Skeletal muscle tissue (tissue), 4 donors: Measurements from ENCODE around the gene CD300H. TPM values are rescaled to one million over a fixed set of nuclear protein-coding genes. Genes with fewer than 3 reads are reported as not detected.
A peak's percentile ranks its signal among the peaks of the same experiment; 100 is the strongest.
"Not testable (repeated sequence)": the region's sequence is repeated elsewhere in the genome, so short reads cannot be mapped to it uniquely, and the experiment has no call there.

ENCODE experiments used
- H3K27ac ChIP-seq: one replicate; pipeline ENCODE4 v1.7.0; 2013; ENCODE audit warnings: mild to moderate bottlenecking, low read depth, low read length, inconsistent platforms
- H3K27me3 ChIP-seq, 3 donors: one replicate each; pipeline ENCODE4 v1.7.0; 2013; ENCODE audit warnings: low read length in 3 of 3; ENCODE audit not compliant: control insufficient read depth in 3 of 3, insufficient read depth in 3 of 3
- H3K36me3 ChIP-seq, 3 donors: one replicate each; pipeline ENCODE4 v1.7.0; 2013; ENCODE audit warnings: low read length in 3 of 3; ENCODE audit not compliant: control insufficient read depth in 3 of 3, insufficient read depth in 3 of 3
- H3K4me1 ChIP-seq, 3 donors: one replicate each; pipeline ENCODE4 v1.7.0; 2013; ENCODE audit warnings: low read length in 3 of 3, mild to moderate bottlenecking in 3 of 3; ENCODE audit not compliant: control insufficient read depth in 3 of 3, insufficient read depth in 3 of 3
- H3K4me3 ChIP-seq, 3 donors: one replicate each; pipeline ENCODE4 v1.7.0; 2013; ENCODE audit warnings: low read length in 3 of 3
- H3K9ac ChIP-seq, 3 donors: one replicate each; pipeline ENCODE4 v1.7.0; 2013; ENCODE audit warnings: low read length in 3 of 3, mild to moderate bottlenecking in 3 of 3, moderate library complexity in 2 of 3, low read depth in 1 of 3
- H3K9me3 ChIP-seq, 3 donors: one replicate each; pipeline ENCODE4 v1.7.0; 2013; ENCODE audit warnings: low read length in 3 of 3; ENCODE audit not compliant: control insufficient read depth in 3 of 3
- total RNA-seq: library from RNA; depleted of rRNA; stranded (reverse); fragments of >200 nt; gene quantifications from one replicate; pipeline ENCODE4 v1.2.3, GENCODE V29; 2014
- donor health status: Osteomylitis.

Gene CD300H
- total RNA-seq, 1 donor from 2014 or later = not detected

DNA sequence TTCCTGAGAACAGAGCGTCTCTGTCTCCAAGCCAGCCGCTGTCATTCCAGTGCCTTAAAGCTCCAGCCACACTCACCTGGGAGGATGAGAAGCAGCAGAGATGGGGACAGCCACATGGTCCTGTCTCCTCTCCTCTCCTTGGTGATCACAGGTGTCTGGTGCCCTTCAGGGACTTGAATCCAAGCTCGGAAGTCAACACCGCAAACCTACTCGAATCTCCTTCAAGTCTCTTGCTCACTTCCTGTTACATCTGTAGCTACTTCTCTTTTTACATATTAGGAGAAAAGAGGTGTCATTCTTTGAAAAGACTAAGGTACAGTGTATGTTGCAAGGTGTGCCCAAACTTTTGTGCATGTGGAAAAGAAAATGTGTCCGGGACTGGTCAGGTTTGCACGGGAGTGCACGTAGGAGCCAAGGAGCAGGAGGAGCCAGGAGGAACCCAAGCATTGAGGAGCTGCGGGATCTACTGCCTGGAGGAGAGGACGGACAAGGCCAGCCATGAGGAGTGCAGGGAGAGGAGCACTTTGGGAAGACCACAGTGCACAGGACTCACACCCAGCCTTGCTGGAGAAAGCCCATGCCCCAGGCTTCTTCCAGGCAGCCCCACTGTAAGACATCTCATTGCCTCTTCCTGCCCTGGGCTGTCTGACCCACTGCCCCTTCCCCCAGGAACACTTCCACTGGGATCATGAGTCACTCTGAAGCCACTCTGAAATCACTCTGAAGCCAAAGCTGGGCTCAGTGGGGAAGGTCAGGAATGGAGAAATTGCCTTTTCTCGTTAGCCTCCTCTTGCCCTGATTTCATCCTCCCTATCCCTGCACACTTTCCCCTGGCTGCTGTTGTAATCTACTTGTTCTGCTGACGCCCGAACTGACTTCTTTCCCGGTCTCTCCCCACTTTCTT is 25.0 kb upstream of the CD300H start, which contains the start of gene CD300LD:
TSS of gene CD300LD (minus strand) at position 197 of the 904 bp plus-strand sequence. CDS start at position 116, 81 bp downstream.
- H3K27ac ChIP-seq = no peak within 1 kb of the TSS
- peaks cover 0 to 7% (median 6%) of the 10 kb centered on the region in 3 donors for H3K27me3 ChIP-seq
- H3K36me3 ChIP-seq = no peaks in the 10 kb centered on the region
- no peak within 1 kb of the TSS for H3K9ac ChIP-seq
- H3K9me3 ChIP-seq = no peaks in the 10 kb centered on the region
- H3K4me1 ChIP-seq = no peaks in the 10 kb centered on the region
- H3K4me3 ChIP-seq = no peak within 1 kb of the TSS

- Histone ChIP-seq H3K27me3 (peaks cover 0 to 7% (median 6%) of the 10 kb centered on the region in 3 donors), H3K27ac (no peak overlapping the region), H3K4me1 (no peaks in the 10 kb centered on the region), H3K9me3 (no peaks in the 10 kb centered on the region), H3K9ac (no peak overlapping the region), H3K36me3 (no peaks in the 10 kb centered on the region), H3K4me3 (no peak overlapping the region)
These were observed 24.2 kb upstream of the CD300H start for GRCh38 chr17:74591503-74591902.

- Histone ChIP-seq H3K9ac (peak overlapping the region in 2 of 3 donors; percentile 14 to 50), H3K4me3 (peak overlapping the region in 1 of 3 donors; percentile 24), H3K27me3 (no peaks in the 10 kb centered on the region), H3K27ac (peak overlapping the region; percentile 65), H3K4me1 (peaks cover 0 to 10% (median 7%) of the 10 kb centered on the region in 3 donors), H3K9me3 (no peaks in the 10 kb centered on the region), H3K36me3 (no peaks in the 10 kb centered on the region)
These were observed 18.4 kb upstream of the CD300H start for GRCh38 chr17:74585711-74586110.

GRCh38 chr17:74584292-74585060 is 17.2 kb upstream of the CD300H start:
- Histone ChIP-seq H3K36me3 (no peaks in the 10 kb centered on the region), H3K27me3 (no peaks in the 10 kb centered on the region), H3K4me1 (peaks cover 0 to 10% (median 7%) of the 10 kb centered on the region in 3 donors), H3K4me3 (peak overlapping the region in 1 of 3 donors; percentile 8), H3K9ac (peak overlapping the region in 1 of 3 donors; percentile 50), H3K9me3 (no peaks in the 10 kb centered on the region), H3K27ac (peak overlapping the region; percentile 65)

DNA sequence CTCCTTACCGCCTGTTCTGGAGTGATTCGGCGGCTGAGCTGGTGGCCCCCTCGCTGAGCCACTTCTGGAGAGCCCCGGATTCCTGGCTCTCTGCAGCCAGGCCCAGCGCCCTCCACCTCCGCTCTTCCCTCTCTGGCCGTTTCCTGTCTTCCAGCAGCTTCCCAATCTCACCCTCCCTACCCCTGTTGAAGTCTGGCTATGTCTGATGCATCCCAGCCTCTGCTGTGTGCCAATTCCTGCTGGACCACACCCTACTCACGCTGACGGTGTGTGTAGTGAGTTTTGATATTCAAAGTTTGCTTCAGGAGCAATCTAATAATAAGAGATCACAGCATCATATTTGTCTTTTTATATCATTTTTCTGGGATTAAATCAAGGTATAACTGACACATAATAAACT is 15.3 kb upstream of the CD300H start:
- H3K36me3 ChIP-seq = no peaks in the 10 kb centered on the region
- peaks cover 0 to 10% (median 7%) of the 10 kb centered on the region in 3 donors for H3K4me1 ChIP-seq
- no peaks in the 10 kb centered on the region for H3K9me3 ChIP-seq
- H3K27ac ChIP-seq = no peak overlapping the region
- no peaks in the 10 kb centered on the region for H3K27me3 ChIP-seq
- no peak overlapping the region for H3K4me3 ChIP-seq
- no peak overlapping the region for H3K9ac ChIP-seq

GRCh38 chr17:74579900-74580299 is 12.6 kb upstream of the CD300H start:
- no peak overlapping the region for H3K4me3 ChIP-seq
- H3K9ac ChIP-seq = no peak overlapping the region
- H3K4me1 ChIP-seq = no peaks in the 10 kb centered on the region
- no peaks in the 10 kb centered on the region for H3K36me3 ChIP-seq
- no peak overlapping the region for H3K27ac ChIP-seq
- H3K27me3 ChIP-seq = peaks cover 0 to 6% (median 0%) of the 10 kb centered on the region in 3 donors
- no peaks in the 10 kb centered on the region for H3K9me3 ChIP-seq

GRCh38 chr17:74578979-74579378 is 11.7 kb upstream of the CD300H start:
- H3K27ac ChIP-seq = no peak overlapping the region
- no peaks in the 10 kb centered on the region for H3K4me1 ChIP-seq
- no peak overlapping the region for H3K9ac ChIP-seq
- H3K9me3 ChIP-seq = no peaks in the 10 kb centered on the region
- no peak overlapping the region for H3K4me3 ChIP-seq
- H3K27me3 ChIP-seq = peaks cover 0 to 13% (median 6%) of the 10 kb centered on the region in 3 donors
- no peaks in the 10 kb centered on the region for H3K36me3 ChIP-seq

- Histone ChIP-seq H3K9me3 (no peaks in the 10 kb centered on the region), H3K4me1 (peaks cover 4 to 9% (median 5%) of the 10 kb centered on the region in 3 donors), H3K27ac (no peak overlapping the region), H3K27me3 (peaks cover 0 to 13% (median 6%) of the 10 kb centered on the region in 3 donors), H3K36me3 (no peaks in the 10 kb centered on the region), H3K9ac (no peak overlapping the region), H3K4me3 (no peak overlapping the region)
These were observed 7.3 kb upstream of the CD300H start for GRCh38 chr17:74574489-74575142.

- H3K4me3 ChIP-seq, H3K9ac ChIP-seq, H3K36me3 ChIP-seq, H3K27ac ChIP-seq, H3K9me3 ChIP-seq: not testable (repeated sequence)
- peaks cover under 1 to 13% (median 6%) of the 10 kb centered on the region in 3 donors for H3K27me3 ChIP-seq
- peaks cover 10 to 19% (median 11%) of the 10 kb centered on the region in 3 donors for H3K4me1 ChIP-seq
These were observed 6.3 kb upstream of the CD300H start for GRCh38 chr17:74573635-74574034.
